PC-9 (cell line): ENCODE results near the gene GABRG3. TPM values are rescaled to one million over a fixed set of nuclear protein-coding genes. Genes with fewer than 3 reads are reported as not detected.

Source experiments
- BruUV-seq: library from RNA; stranded (reverse); fragments of 400-500 nt; replicated peaks from 2 replicates; lab custom pipeline; 2021; lab: Mats Ljungman, UMichigan
- CTCF ChIA-PET: fragments of 300-600 bp; sonication (Branson Sonifier 250); formaldehyde crosslinking; loops from one replicate; lab custom pipeline; 2022; ENCODE audit warnings: antibody characterized with exemption; lab: Charles Lee
- POLR2A ChIA-PET: fragments of 300-600 bp; sonication (Branson Sonifier 250); formaldehyde crosslinking; loops from one replicate; lab custom pipeline; 2022; ENCODE audit warnings: antibody characterized with exemption; ENCODE audit not compliant: unreplicated experiment; lab: Charles Lee
- DNase-seq, 2 experiments: peaks; one replicate each; pipeline versions ENCODE4 v3.0.0 to v3.0.0-alpha.2; 2015 to 2022; ENCODE audit warnings: mixed read lengths in 1 of 2
- H2AFZ ChIP-seq: fragments of 200-600 bp; sonication (generic); 2 replicates; pipeline ENCODE4 v1.8.1; 2017; ENCODE audit warnings: antibody characterized with exemption
- H3F3A ChIP-seq: fragments of 200-600 bp; sonication (generic); 2 replicates; pipeline ENCODE4 v1.8.1; 2017; ENCODE audit warnings: antibody characterized with exemption, mild to moderate bottlenecking, low read depth; ENCODE audit not compliant: insufficient read depth
- H3K27ac ChIP-seq: fragments of 200-600 bp; sonication (generic); 2 replicates; pipeline ENCODE4 v1.6.1; 2016; ENCODE audit warnings: mixed run types
- H3K27me3 ChIP-seq: fragments of 200-600 bp; sonication (generic); 2 replicates; pipeline ENCODE4 v1.6.1; 2016; ENCODE audit warnings: low read depth, mixed run types; ENCODE audit not compliant: insufficient read depth
- H3K36me3 ChIP-seq: fragments of 200-600 bp; sonication (generic); 2 replicates; pipeline ENCODE4 v1.6.1; 2016; ENCODE audit warnings: low read depth, mixed run types
- H3K4me1 ChIP-seq: fragments of 200-600 bp; sonication (generic); replicated peaks from 2 replicates; pipeline ENCODE4 v1.6.1; 2016; ENCODE audit warnings: mixed run types; ENCODE audit not compliant: insufficient read depth
- H3K4me2 ChIP-seq: fragments of 200-600 bp; sonication (generic); 2 replicates; pipeline ENCODE4 v1.6.1; 2017; ENCODE audit warnings: mixed run types
- H3K4me3 ChIP-seq: fragments of 200-600 bp; sonication (generic); 2 replicates; pipeline ENCODE4 v1.6.1; 2016; ENCODE audit warnings: mixed run types
- H3K79me2 ChIP-seq: fragments of 200-600 bp; sonication (generic); 2 replicates; pipeline ENCODE4 v1.6.1; 2017; ENCODE audit warnings: low read depth, mixed run types
- H3K9me2 ChIP-seq: fragments of 200-600 bp; sonication (generic); 2 replicates; pipeline ENCODE4 v1.8.1; 2017; ENCODE audit warnings: mild to moderate bottlenecking; ENCODE audit not compliant: insufficient read depth
- H3K9me3 ChIP-seq: fragments of 200-600 bp; sonication (generic); 2 replicates; pipeline ENCODE4 v1.8.1; 2016; ENCODE audit warnings: low read depth; ENCODE audit not compliant: insufficient read depth
- H4K20me1 ChIP-seq: fragments of 200-600 bp; sonication (generic); 2 replicates; pipeline ENCODE4 v1.8.1; 2017; ENCODE audit not compliant: insufficient read depth
- EZH2 ChIP-seq: fragments of 200-600 bp; sonication (generic); IDR thresholded peaks from 2 replicates; pipeline ENCODE4 v1.8.0; 2017; ENCODE audit warnings: antibody characterized with exemption, low read depth
- intact Hi-C: fragments of 100-400 bp; cut with micrococcal nuclease; formaldehyde crosslinking; loops from one replicate; pipeline ENCODE4 v1.10.0; 2022; ENCODE audit not compliant: unreplicated experiment
- total RNA-seq: library from RNA; stranded (reverse); gene quantifications from 2 replicates; pipeline ENCODE4 v1.2.3, GENCODE V29; 2021
- TF ChIP-seq, protein P1 (sequence below): fragments of 200-600 bp; sonication (generic); conservative IDR thresholded peaks from 2 replicates; pipeline ENCODE4 v1.6.1; 2017; ENCODE audit warnings: mixed run types, antibody characterized with exemption, mild to moderate bottlenecking, moderate library complexity

The GABRG3 gene
- total RNA-seq, 1 experiment from 2014 or later: not detected

DNA sequence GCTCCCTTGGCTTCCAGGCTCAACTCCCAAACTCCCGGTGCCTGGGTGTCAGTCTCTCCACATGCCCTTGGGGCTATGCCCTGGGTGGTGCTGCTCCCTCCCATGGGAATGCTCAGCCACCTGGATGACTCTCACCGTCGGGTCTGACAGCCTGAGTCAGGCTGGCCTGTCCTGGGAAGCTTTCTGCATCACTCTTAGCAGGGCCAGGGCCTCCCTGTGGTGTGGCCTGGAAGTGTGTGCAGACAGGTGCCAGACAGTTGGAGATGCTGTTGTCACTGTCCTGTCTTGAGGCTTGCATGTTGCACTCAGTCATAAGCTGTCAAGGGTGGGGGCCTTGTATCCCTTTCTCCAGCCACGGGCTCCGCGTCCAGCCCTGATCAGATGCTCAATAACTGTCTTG, 71.7 kb downstream of the GABRG3 start:
- Histone ChIP-seq H3K4me1 (no peaks in the 10 kb centered on the region), H3K4me2 (no peak overlapping the region), H3K27me3 (peaks cover 25% of the 10 kb centered on the region; the same call in 1 of the 2 replicates), H3K27ac (no peak overlapping the region), H3K4me3 (no peak overlapping the region), H3F3A (no peaks in the 10 kb centered on the region), H2AFZ (no peak overlapping the region), H3K79me2 (no peaks in the 10 kb centered on the region), H4K20me1 (no peaks in the 10 kb centered on the region), H3K9me3 (no peaks in the 10 kb centered on the region), H3K36me3 (no peaks in the 10 kb centered on the region), H3K9me2 (no peaks in the 10 kb centered on the region)
- intact Hi-C loops: no loop called here
- CTCF ChIA-PET: no interaction called here
- no peak for DNase-seq
- BruUV-seq: no TSS peak
- POLR2A ChIA-PET: no interaction called here
- no peak for TF ChIP-seq EZH2
- TF ChIP-seq, protein P1, sequence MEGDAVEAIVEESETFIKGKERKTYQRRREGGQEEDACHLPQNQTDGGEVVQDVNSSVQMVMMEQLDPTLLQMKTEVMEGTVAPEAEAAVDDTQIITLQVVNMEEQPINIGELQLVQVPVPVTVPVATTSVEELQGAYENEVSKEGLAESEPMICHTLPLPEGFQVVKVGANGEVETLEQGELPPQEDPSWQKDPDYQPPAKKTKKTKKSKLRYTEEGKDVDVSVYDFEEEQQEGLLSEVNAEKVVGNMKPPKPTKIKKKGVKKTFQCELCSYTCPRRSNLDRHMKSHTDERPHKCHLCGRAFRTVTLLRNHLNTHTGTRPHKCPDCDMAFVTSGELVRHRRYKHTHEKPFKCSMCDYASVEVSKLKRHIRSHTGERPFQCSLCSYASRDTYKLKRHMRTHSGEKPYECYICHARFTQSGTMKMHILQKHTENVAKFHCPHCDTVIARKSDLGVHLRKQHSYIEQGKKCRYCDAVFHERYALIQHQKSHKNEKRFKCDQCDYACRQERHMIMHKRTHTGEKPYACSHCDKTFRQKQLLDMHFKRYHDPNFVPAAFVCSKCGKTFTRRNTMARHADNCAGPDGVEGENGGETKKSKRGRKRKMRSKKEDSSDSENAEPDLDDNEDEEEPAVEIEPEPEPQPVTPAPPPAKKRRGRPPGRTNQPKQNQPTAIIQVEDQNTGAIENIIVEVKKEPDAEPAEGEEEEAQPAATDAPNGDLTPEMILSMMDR: no peak

DNA sequence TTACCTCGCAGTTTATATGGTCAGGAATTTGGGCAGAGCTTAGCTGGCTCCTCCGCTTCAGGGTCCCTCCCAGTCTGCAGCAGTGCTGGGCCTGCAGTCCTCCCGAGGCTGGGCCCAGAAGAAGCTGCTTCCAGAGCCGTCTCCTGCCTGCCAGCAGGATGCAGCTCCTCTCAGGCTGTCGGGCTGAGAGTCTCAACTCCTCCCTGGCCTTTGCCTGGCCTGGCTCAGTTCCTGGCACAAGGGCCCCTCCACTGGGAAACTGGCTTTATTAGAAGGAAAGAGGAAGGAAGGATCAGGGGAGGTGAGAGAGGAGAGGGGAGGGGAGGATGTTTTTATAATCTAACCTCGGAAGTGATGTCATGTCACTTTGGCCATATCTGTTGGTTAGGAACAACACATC, 72.8 kb downstream of the GABRG3 start:
- POLR2A ChIA-PET: no interaction called here
- no peaks in the 10 kb centered on the region for H3K79me2 ChIP-seq
- H3K27me3 ChIP-seq: peaks cover 27% of the 10 kb centered on the region; the same call in 1 of the 2 replicates
- no peaks in the 10 kb centered on the region for H4K20me1 ChIP-seq
- H3K27ac ChIP-seq: no peak overlapping the region
- no peak overlapping the region for H3K4me3 ChIP-seq
- no peaks in the 10 kb centered on the region for H3K9me3 ChIP-seq
- BruUV-seq: no TSS peak
- CTCF ChIA-PET: no interaction called here
- H3K4me1 ChIP-seq: no peaks in the 10 kb centered on the region
- TF ChIP-seq EZH2: no peak
- TF ChIP-seq, protein P1: no peak
- no peak for DNase-seq
- H3F3A ChIP-seq: no peaks in the 10 kb centered on the region
- H3K9me2 ChIP-seq: no peaks in the 10 kb centered on the region
- H2AFZ ChIP-seq: no peak overlapping the region
- H3K4me2 ChIP-seq: no peak overlapping the region
- no peaks in the 10 kb centered on the region for H3K36me3 ChIP-seq
- intact Hi-C loops: no loop called here

DNA sequence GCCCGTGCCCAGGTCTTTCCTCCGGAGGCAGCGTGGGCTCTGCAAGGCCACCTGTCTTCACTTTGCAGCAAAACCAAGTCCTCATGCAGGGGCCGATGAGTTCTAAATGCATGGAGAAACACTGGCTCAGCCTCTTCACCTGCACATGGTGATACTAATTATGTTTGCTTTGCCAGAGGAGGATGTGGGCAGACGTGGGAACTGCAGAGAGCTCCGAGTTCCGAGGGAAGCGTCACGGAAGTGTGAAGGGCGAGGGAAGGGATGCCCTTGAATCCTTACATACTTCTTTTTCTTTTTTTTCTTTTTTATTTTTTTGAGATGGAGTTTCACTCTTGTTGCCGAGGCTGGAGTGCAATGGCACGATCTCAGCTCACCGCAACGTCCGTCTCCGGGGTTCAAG, 74.8 kb downstream of the GABRG3 start:
- H3K36me3 ChIP-seq: no peaks in the 10 kb centered on the region
- ChIA-PET POLR2A (no interaction called here), CTCF (no interaction called here)
- H3K4me1 ChIP-seq: no peaks in the 10 kb centered on the region
- no TSS peak for BruUV-seq
- H4K20me1 ChIP-seq: no peaks in the 10 kb centered on the region
- no peak overlapping the region for H2AFZ ChIP-seq
- intact Hi-C loops: no loop called here
- DNase-seq: no peak
- H3F3A ChIP-seq: no peaks in the 10 kb centered on the region
- H3K79me2 ChIP-seq: no peaks in the 10 kb centered on the region
- H3K27ac ChIP-seq: no peak overlapping the region
- TF ChIP-seq, protein P1: no peak
- no peak for TF ChIP-seq EZH2
- no peak overlapping the region for H3K4me2 ChIP-seq
- no peak overlapping the region for H3K4me3 ChIP-seq
- H3K27me3 ChIP-seq: peaks cover 31% of the 10 kb centered on the region; the same call in 1 of the 2 replicates
- no peaks in the 10 kb centered on the region for H3K9me2 ChIP-seq
- H3K9me3 ChIP-seq: no peaks in the 10 kb centered on the region
